PC-9 (cell line): Measurements from ENCODE around the gene SIX1. TPM values are rescaled to one million over a fixed set of nuclear protein-coding genes. Genes with fewer than 3 reads are reported as not detected.

ENCODE experiments used
- BruUV-seq: library from RNA; stranded (reverse); fragments of 400-500 nt; replicated peaks from 2 replicates; lab custom pipeline; 2021; lab: Mats Ljungman, UMichigan
- CTCF ChIA-PET: fragments of 300-600 bp; sonication (Branson Sonifier 250); formaldehyde crosslinking; loops from one replicate; lab custom pipeline; 2022; ENCODE audit warnings: antibody characterized with exemption; lab: Charles Lee
- POLR2A ChIA-PET: fragments of 300-600 bp; sonication (Branson Sonifier 250); formaldehyde crosslinking; loops from one replicate; lab custom pipeline; 2022; ENCODE audit warnings: antibody characterized with exemption; ENCODE audit not compliant: unreplicated experiment; lab: Charles Lee
- DNase-seq, 2 experiments: peaks; one replicate each; pipeline versions ENCODE4 v3.0.0 to v3.0.0-alpha.2; 2015 to 2022; ENCODE audit warnings: mixed read lengths in 1 of 2
- H2AFZ ChIP-seq: fragments of 200-600 bp; sonication (generic); 2 replicates; pipeline ENCODE4 v1.8.1; 2017; ENCODE audit warnings: antibody characterized with exemption
- H3F3A ChIP-seq: fragments of 200-600 bp; sonication (generic); 2 replicates; pipeline ENCODE4 v1.8.1; 2017; ENCODE audit warnings: antibody characterized with exemption, mild to moderate bottlenecking, low read depth; ENCODE audit not compliant: insufficient read depth
- H3K27ac ChIP-seq: fragments of 200-600 bp; sonication (generic); 2 replicates; pipeline ENCODE4 v1.6.1; 2016; ENCODE audit warnings: mixed run types
- H3K27me3 ChIP-seq: fragments of 200-600 bp; sonication (generic); 2 replicates; pipeline ENCODE4 v1.6.1; 2016; ENCODE audit warnings: low read depth, mixed run types; ENCODE audit not compliant: insufficient read depth
- H3K36me3 ChIP-seq: fragments of 200-600 bp; sonication (generic); 2 replicates; pipeline ENCODE4 v1.6.1; 2016; ENCODE audit warnings: low read depth, mixed run types
- H3K4me1 ChIP-seq: fragments of 200-600 bp; sonication (generic); replicated peaks from 2 replicates; pipeline ENCODE4 v1.6.1; 2016; ENCODE audit warnings: mixed run types; ENCODE audit not compliant: insufficient read depth
- H3K4me2 ChIP-seq: fragments of 200-600 bp; sonication (generic); 2 replicates; pipeline ENCODE4 v1.6.1; 2017; ENCODE audit warnings: mixed run types
- H3K4me3 ChIP-seq: fragments of 200-600 bp; sonication (generic); 2 replicates; pipeline ENCODE4 v1.6.1; 2016; ENCODE audit warnings: mixed run types
- H3K79me2 ChIP-seq: fragments of 200-600 bp; sonication (generic); 2 replicates; pipeline ENCODE4 v1.6.1; 2017; ENCODE audit warnings: low read depth, mixed run types
- H3K9me2 ChIP-seq: fragments of 200-600 bp; sonication (generic); 2 replicates; pipeline ENCODE4 v1.8.1; 2017; ENCODE audit warnings: mild to moderate bottlenecking; ENCODE audit not compliant: insufficient read depth
- H3K9me3 ChIP-seq: fragments of 200-600 bp; sonication (generic); 2 replicates; pipeline ENCODE4 v1.8.1; 2016; ENCODE audit warnings: low read depth; ENCODE audit not compliant: insufficient read depth
- H4K20me1 ChIP-seq: fragments of 200-600 bp; sonication (generic); 2 replicates; pipeline ENCODE4 v1.8.1; 2017; ENCODE audit not compliant: insufficient read depth
- EZH2 ChIP-seq: fragments of 200-600 bp; sonication (generic); IDR thresholded peaks from 2 replicates; pipeline ENCODE4 v1.8.0; 2017; ENCODE audit warnings: antibody characterized with exemption, low read depth
- intact Hi-C: fragments of 100-400 bp; cut with micrococcal nuclease; formaldehyde crosslinking; loops from one replicate; pipeline ENCODE4 v1.10.0; 2022; ENCODE audit not compliant: unreplicated experiment
- total RNA-seq: library from RNA; stranded (reverse); gene quantifications from 2 replicates; pipeline ENCODE4 v1.2.3, GENCODE V29; 2021
- TF ChIP-seq, protein P1 (sequence below): fragments of 200-600 bp; sonication (generic); conservative IDR thresholded peaks from 2 replicates; pipeline ENCODE4 v1.6.1; 2017; ENCODE audit warnings: mixed run types, antibody characterized with exemption, mild to moderate bottlenecking, moderate library complexity

SIX1 gene
- total RNA-seq, 1 experiment from 2014 or later: 8.1 TPM

DNA sequence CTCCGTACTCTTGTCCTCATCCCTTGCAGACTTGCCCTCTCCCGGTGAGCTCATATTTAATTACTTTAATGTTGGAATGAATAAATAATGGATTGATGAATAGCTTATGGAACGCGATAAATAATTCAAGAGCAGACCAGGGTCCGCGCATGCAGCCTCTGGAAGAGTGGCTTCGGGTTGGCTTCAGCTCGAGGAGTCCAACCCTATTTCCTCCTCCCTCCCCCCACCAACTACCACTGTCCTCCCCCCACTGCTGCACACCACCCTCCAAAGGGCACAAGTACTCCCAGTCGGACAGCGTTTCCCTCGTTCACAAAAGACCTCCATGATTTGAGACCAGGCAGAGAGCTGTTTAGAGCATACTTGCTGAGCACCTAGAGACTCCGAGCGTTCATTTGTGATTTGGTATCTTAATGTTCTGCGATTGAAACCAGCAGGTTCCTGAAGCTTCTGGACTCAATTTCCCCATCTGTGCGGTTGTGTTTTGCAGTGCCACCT is 647 bp upstream of the SIX1 start:
- Histone ChIP-seq H4K20me1 (no peaks in the 10 kb centered on the region), H3K27me3 (no peaks in the 10 kb centered on the region), H3K27ac (no peak overlapping the region), H2AFZ (peak overlapping the region; percentile 97), H3K79me2 (peaks cover 36% of the 10 kb centered on the region), H3K9me2 (no peaks in the 10 kb centered on the region), H3K4me3 (peak overlapping the region; percentile 88), H3F3A (peaks cover 7% of the 10 kb centered on the region; the same call in 1 of the 2 replicates), H3K4me2 (peak overlapping the region; percentile 97), H3K36me3 (no peaks in the 10 kb centered on the region), H3K9me3 (no peaks in the 10 kb centered on the region), H3K4me1 (peaks cover 18% of the 10 kb centered on the region)
- peak in 1 of 2 experiments; percentile 19 for DNase-seq
- no peak for TF ChIP-seq EZH2
- TF ChIP-seq, protein P1, sequence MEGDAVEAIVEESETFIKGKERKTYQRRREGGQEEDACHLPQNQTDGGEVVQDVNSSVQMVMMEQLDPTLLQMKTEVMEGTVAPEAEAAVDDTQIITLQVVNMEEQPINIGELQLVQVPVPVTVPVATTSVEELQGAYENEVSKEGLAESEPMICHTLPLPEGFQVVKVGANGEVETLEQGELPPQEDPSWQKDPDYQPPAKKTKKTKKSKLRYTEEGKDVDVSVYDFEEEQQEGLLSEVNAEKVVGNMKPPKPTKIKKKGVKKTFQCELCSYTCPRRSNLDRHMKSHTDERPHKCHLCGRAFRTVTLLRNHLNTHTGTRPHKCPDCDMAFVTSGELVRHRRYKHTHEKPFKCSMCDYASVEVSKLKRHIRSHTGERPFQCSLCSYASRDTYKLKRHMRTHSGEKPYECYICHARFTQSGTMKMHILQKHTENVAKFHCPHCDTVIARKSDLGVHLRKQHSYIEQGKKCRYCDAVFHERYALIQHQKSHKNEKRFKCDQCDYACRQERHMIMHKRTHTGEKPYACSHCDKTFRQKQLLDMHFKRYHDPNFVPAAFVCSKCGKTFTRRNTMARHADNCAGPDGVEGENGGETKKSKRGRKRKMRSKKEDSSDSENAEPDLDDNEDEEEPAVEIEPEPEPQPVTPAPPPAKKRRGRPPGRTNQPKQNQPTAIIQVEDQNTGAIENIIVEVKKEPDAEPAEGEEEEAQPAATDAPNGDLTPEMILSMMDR: no peak
- BruUV-seq: no TSS peak
- ChIA-PET POLR2A (interaction anchor here (0.5 to 0.6 kb wide), 3 partner anchors 9 to 788 kb away, joined by 4 to 6 read pairs (median 5); no protein-coding TSS in a partner anchor), CTCF (interaction anchor here (0.6 kb wide), 3 partner anchors 346 to 553 kb away, joined by 3 to 10 read pairs (median 3); no protein-coding TSS in a partner anchor)
- intact Hi-C loops: loop anchor here (2.0 to 10.0 kb wide), 4 partner anchors 73 to 527 kb away; partner anchors contain the start of genes SLC38A6 and TRMT5

DNA sequence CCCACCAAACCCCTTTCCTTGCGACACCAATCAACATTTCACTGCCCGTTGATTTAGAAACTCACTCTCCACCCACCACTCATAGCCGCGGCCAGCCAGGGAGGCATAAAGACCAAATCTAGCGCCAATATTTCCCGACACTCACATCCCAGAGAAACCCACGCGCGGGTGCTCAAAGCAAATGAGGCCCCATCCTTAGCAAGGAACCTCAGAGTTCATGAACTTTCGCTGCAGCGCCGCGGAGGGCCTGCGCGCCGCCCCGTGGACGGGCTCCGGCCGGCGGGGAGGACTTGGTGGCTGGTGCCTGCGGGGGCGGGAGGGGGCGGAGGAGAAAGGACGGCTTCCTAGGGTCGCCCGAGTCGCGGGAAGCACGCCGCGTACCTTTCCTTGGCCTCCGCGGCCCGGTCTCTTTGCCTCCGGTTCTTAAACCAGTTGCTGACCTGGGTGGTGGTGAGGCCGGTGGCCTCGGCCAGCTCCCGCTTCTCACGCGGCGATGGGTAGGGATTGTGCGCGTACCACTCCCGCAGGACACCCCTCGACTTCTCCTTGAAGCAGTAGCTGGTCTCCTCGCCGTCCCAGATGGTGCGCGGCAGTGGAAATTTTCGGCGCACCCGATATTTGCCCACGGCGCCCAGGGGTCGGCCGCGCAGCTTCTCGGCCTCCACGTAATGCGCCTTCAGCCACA is 886 bp downstream of the SIX1 start:
- Histone ChIP-seq H3K27me3 (no peaks in the 10 kb centered on the region), H3K9me2 (no peaks in the 10 kb centered on the region), H3K79me2 (peaks cover 36% of the 10 kb centered on the region), H2AFZ (peak overlapping the region; percentile 97), H3K4me3 (peak overlapping the region; percentile 88), H3K9me3 (no peaks in the 10 kb centered on the region), H3K36me3 (peaks cover 2% of the 10 kb centered on the region; the same call in 1 of the 2 replicates), H3K4me2 (peak overlapping the region; percentile 97), H3F3A (0 out of 2 replicates have a peak, but pooled peaks cover 7% of the 10 kb centered on the region), H4K20me1 (no peaks in the 10 kb centered on the region), H3K27ac (no peak overlapping the region), H3K4me1 (peaks cover 19% of the 10 kb centered on the region)
- intact Hi-C loops: loop anchor here (2.0 to 5.0 kb wide), 3 partner anchors 74 to 529 kb away; partner anchors contain the start of genes SLC38A6 and TRMT5
- CTCF ChIA-PET: interaction anchor here (0.6 kb wide), 1 partner anchor 638 kb away, joined by 5 read pairs; no protein-coding TSS in a partner anchor
- POLR2A ChIA-PET: no interaction called here
- no TSS peak for BruUV-seq
- TF ChIP-seq, protein P1: no peak
- no peak for TF ChIP-seq EZH2
- peak in 1 of 2 experiments; percentile 46 for DNase-seq

DNA sequence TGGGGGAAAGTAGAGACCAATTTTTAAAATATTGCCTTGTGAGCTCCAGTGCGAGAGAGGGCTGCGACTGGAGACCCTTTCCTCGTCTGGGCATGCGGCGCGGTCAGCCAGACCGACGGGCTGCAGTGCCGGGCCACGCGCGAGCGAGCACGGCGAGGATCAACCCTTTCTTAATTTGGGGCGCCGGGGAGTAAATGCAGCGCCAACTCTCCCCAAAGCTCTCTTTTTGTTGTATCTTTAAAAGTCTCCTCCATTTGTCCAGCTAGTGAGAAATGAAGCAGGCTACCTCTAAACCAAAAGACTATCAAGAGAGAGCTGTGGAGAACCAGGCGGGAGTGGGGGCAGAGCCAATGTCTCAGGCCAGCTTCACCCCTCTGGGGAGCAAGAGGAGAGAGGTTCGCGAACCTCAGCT is 1.4 kb downstream of the SIX1 start:
- TF ChIP-seq, protein P1: no peak
- no peak for TF ChIP-seq EZH2
- H3K79me2 ChIP-seq: peaks cover 36% of the 10 kb centered on the region
- H3K4me1 ChIP-seq: peaks cover 19% of the 10 kb centered on the region
- no peaks in the 10 kb centered on the region for H3K9me2 ChIP-seq
- BruUV-seq: no TSS peak
- peak overlapping the region; percentile 97 for H2AFZ ChIP-seq
- ChIA-PET CTCF (interaction anchor here (0.6 kb wide), 1 partner anchor 562 kb away, joined by 4 read pairs; no protein-coding TSS in a partner anchor), POLR2A (no interaction called here)
- peaks cover 3% of the 10 kb centered on the region; the same call in 1 of the 2 replicates for H3K36me3 ChIP-seq
- H3F3A ChIP-seq: 0 out of 2 replicates have a peak, but pooled peaks cover 7% of the 10 kb centered on the region
- DNase-seq: peak in 1 of 2 experiments; percentile 22
- peak overlapping the region; percentile 97 for H3K4me2 ChIP-seq
- H3K9me3 ChIP-seq: no peaks in the 10 kb centered on the region
- no peak overlapping the region for H3K27ac ChIP-seq
- intact Hi-C loops: loop anchor here (2.0 to 5.0 kb wide), 3 partner anchors 75 to 529 kb away; partner anchors contain the start of genes SLC38A6 and TRMT5
- H4K20me1 ChIP-seq: no peaks in the 10 kb centered on the region
- no peaks in the 10 kb centered on the region for H3K27me3 ChIP-seq
- H3K4me3 ChIP-seq: peak overlapping the region; percentile 88
